ENCODE data around the gene SLC11A2.

DNA sequence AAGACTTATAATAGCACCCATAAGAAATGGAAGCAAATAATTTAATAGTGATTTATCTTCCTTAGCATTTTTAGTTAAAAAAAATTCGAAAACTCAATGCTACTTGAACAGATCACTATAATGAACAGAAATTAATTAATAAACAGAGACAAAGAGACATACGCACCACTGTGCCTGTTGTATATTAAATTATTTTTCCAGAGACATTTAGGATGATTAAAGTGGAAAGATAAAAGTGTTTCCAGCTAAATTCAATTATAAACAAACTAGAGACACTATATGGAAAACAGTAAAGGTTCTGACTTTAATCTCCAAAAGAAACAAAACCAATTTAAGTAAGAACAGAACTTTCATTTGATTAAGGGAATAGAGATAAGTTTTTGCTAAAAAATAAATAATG, 70.5 kb downstream of the SLC11A2 start:
- TF ChIP-seq, protein P1, sequence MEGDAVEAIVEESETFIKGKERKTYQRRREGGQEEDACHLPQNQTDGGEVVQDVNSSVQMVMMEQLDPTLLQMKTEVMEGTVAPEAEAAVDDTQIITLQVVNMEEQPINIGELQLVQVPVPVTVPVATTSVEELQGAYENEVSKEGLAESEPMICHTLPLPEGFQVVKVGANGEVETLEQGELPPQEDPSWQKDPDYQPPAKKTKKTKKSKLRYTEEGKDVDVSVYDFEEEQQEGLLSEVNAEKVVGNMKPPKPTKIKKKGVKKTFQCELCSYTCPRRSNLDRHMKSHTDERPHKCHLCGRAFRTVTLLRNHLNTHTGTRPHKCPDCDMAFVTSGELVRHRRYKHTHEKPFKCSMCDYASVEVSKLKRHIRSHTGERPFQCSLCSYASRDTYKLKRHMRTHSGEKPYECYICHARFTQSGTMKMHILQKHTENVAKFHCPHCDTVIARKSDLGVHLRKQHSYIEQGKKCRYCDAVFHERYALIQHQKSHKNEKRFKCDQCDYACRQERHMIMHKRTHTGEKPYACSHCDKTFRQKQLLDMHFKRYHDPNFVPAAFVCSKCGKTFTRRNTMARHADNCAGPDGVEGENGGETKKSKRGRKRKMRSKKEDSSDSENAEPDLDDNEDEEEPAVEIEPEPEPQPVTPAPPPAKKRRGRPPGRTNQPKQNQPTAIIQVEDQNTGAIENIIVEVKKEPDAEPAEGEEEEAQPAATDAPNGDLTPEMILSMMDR (conservative IDR thresholded peaks at IDR 0.05 in 1 of 2, IDR thresholded peaks at IDR 0.05 in 1 of 2; ENCODE audit: extremely low read depth in 1 of 2, insufficient read depth in 1 of 2, low read depth in 1 of 2, low read length in 2 of 2), result no peak
- no peak for TF ChIP-seq EZH2 (IDR thresholded peaks at IDR 0.05; ENCODE audit: borderline replicate concordance, low read length)

All from mammary epithelial cell (primary cell).